ENCODE data around the gene KIF5C. TPM values are rescaled to one million over a fixed set of nuclear protein-coding genes. Genes with fewer than 3 reads are reported as not detected.

KIF5C gene
- polyA plus RNA-seq, 1 experiment: 0.17 TPM

GRCh38 chr2:148926981-148927401 lies 52.0 kb downstream of the KIF5C start:
- ChIA-PET POLR2A (no interaction called here), CTCF (interaction anchor here (0.5 to 2.1 kb wide), 6 partner anchors 8 to 57 kb away, joined by 3 to 13 read pairs (median 4); no protein-coding TSS in a partner anchor)
- no peaks in the 10 kb centered on the region for H3K36me3 ChIP-seq (ENCODE audit: control insufficient read depth, insufficient read depth, low read length)
- TF ChIP-seq CTCF (IDR thresholded peaks at IDR 0.05; ENCODE audit: insufficient read depth, low read depth, low read length): no peak
- H3K27me3 ChIP-seq (ENCODE audit: control insufficient read depth, insufficient read depth, low read length): no peaks in the 10 kb centered on the region; the same call in 1 of the 2 replicates
- no peak for DNase-seq (ENCODE audit: low read depth)
- no peak overlapping the region for H3K4me3 ChIP-seq (ENCODE audit: low read depth, low read length)

GRCh38 chr2:148928395-148928794 lies 53.4 kb downstream of the KIF5C start:
- H3K36me3 ChIP-seq (ENCODE audit: control insufficient read depth, insufficient read depth, low read length): no peaks in the 10 kb centered on the region
- no peak for DNase-seq (ENCODE audit: low read depth)
- no peaks in the 10 kb centered on the region; the same call in 1 of the 2 replicates for H3K27me3 ChIP-seq (ENCODE audit: control insufficient read depth, insufficient read depth, low read length)
- TF ChIP-seq CTCF (IDR thresholded peaks at IDR 0.05; ENCODE audit: insufficient read depth, low read depth, low read length): no peak
- ChIA-PET POLR2A (no interaction called here), CTCF (interaction anchor here (0.8 to 2.1 kb wide), 3 partner anchors 8 to 288 kb away, joined by 4 to 13 read pairs (median 4); no protein-coding TSS in a partner anchor)
- H3K4me3 ChIP-seq (ENCODE audit: low read depth, low read length): no peak overlapping the region

- DNase-seq (ENCODE audit: low read depth): no peak
- CTCF ChIA-PET: no interaction called here
- no peak overlapping the region for H3K4me3 ChIP-seq (ENCODE audit: low read depth, low read length)
- POLR2A ChIA-PET: no interaction called here
- H3K27me3 ChIP-seq (ENCODE audit: control insufficient read depth, insufficient read depth, low read length): no peaks in the 10 kb centered on the region
- no peaks in the 10 kb centered on the region for H3K36me3 ChIP-seq (ENCODE audit: control insufficient read depth, insufficient read depth, low read length)
- no peak for TF ChIP-seq CTCF (IDR thresholded peaks at IDR 0.05; ENCODE audit: insufficient read depth, low read depth, low read length)
Observed at GRCh38 chr2:148930046-148930775, 55.2 kb downstream of the KIF5C start.

- ChIA-PET CTCF (interaction anchor here (0.6 kb wide), 1 partner anchor 72 kb away, joined by 3 read pairs; no protein-coding TSS in a partner anchor), POLR2A (no interaction called here)
- H3K36me3 ChIP-seq (ENCODE audit: control insufficient read depth, insufficient read depth, low read length): no peaks in the 10 kb centered on the region
- DNase-seq (ENCODE audit: low read depth): no peak
- no peaks in the 10 kb centered on the region for H3K27me3 ChIP-seq (ENCODE audit: control insufficient read depth, insufficient read depth, low read length)
- no peak overlapping the region for H3K4me3 ChIP-seq (ENCODE audit: low read depth, low read length)
- no peak for TF ChIP-seq CTCF (IDR thresholded peaks at IDR 0.05; ENCODE audit: insufficient read depth, low read depth, low read length)
Observed at GRCh38 chr2:148932536-148932935, 57.5 kb downstream of the KIF5C start.

GRCh38 chr2:148933456-148933855 lies 58.4 kb downstream of the KIF5C start:
- CTCF ChIA-PET: no interaction called here
- POLR2A ChIA-PET: no interaction called here
- TF ChIP-seq CTCF (IDR thresholded peaks at IDR 0.05; ENCODE audit: insufficient read depth, low read depth, low read length): no peak
- H3K27me3 ChIP-seq (ENCODE audit: control insufficient read depth, insufficient read depth, low read length): no peaks in the 10 kb centered on the region
- no peak for DNase-seq (ENCODE audit: low read depth)
- no peak overlapping the region for H3K4me3 ChIP-seq (ENCODE audit: low read depth, low read length)
- H3K36me3 ChIP-seq (ENCODE audit: control insufficient read depth, insufficient read depth, low read length): no peaks in the 10 kb centered on the region
